IPS-18c (cell line): ENCODE results near the gene SCRG1.
A peak's percentile ranks its signal among the peaks of the same experiment; 100 is the strongest.

Experiments
- H3K4me3 ChIP-seq: 2 replicates; pipeline ENCODE4 v1.7.0; 2013; ENCODE audit warnings: low read depth, mild to moderate bottlenecking, low read length, moderate library complexity; ENCODE audit not compliant: insufficient read depth
- H3K9me3 ChIP-seq: one replicate; pipeline ENCODE4 v1.6.1; 2013; ENCODE audit warnings: mild to moderate bottlenecking, low read length, moderate library complexity; ENCODE audit not compliant: control insufficient read depth, insufficient read depth

SCRG1 gene

GRCh38 chr4:173374588-173374987 lies 24.3 kb downstream of the SCRG1 start:
- Histone ChIP-seq H3K4me3 (no peak overlapping the region), H3K9me3 (no peaks in the 10 kb centered on the region)

GRCh38 chr4:173371292-173372192 lies 27.4 kb downstream of the SCRG1 start:
- Histone ChIP-seq H3K9me3 (no peaks in the 10 kb centered on the region), H3K4me3 (peak overlapping the region; percentile 93)

- H3K4me3 ChIP-seq, result peak within 1 kb of the TSS; percentile 93
Measured at GRCh38 chr4:173370477-173371291, 28.2 kb downstream of the SCRG1 start, which contains the start of gene SAP30. TSS of gene SAP30 (plus strand) at chr4:173370954. CDS start at chr4:173371183, 229 bp downstream.

GRCh38 chr4:173370130-173370476 lies 28.8 kb downstream of the SCRG1 start:
- no peaks in the 10 kb centered on the region for H3K9me3 ChIP-seq
- H3K4me3 ChIP-seq, result peak overlapping the region; percentile 67

More at GRCh38 chr4:173370477-173371291, 28.2 kb downstream of the SCRG1 start, which contains the start of gene SAP30:
- no peaks in the 10 kb centered on the region for H3K9me3 ChIP-seq

- no peak overlapping the region for H3K4me3 ChIP-seq
- H3K9me3 ChIP-seq, result no peaks in the 10 kb centered on the region
Measured at GRCh38 chr4:173367946-173368345, 31.0 kb downstream of the SCRG1 start.

- H3K4me3 ChIP-seq, result no peak overlapping the region
- no peaks in the 10 kb centered on the region for H3K9me3 ChIP-seq
Measured at GRCh38 chr4:173367285-173367684, 31.6 kb downstream of the SCRG1 start.

- H3K9me3 ChIP-seq, result no peaks in the 10 kb centered on the region
- no peak overlapping the region for H3K4me3 ChIP-seq
Measured at GRCh38 chr4:173365359-173365996, 33.4 kb downstream of the SCRG1 start.

- Histone ChIP-seq H3K4me3 (no peak overlapping the region), H3K9me3 (no peaks in the 10 kb centered on the region)
Measured at GRCh38 chr4:173362666-173363065, 36.2 kb downstream of the SCRG1 start.

- H3K4me3 ChIP-seq, result no peak overlapping the region
- no peaks in the 10 kb centered on the region for H3K9me3 ChIP-seq
Measured at GRCh38 chr4:173360587-173361221, 38.2 kb downstream of the SCRG1 start.

GRCh38 chr4:173357939-173358338 lies 41.0 kb downstream of the SCRG1 start:
- Histone ChIP-seq H3K9me3 (no peaks in the 10 kb centered on the region), H3K4me3 (no peak overlapping the region)

- no peak overlapping the region for H3K4me3 ChIP-seq
Measured at GRCh38 chr4:173347467-173347866, 51.4 kb downstream of the SCRG1 start.

GRCh38 chr4:173346074-173346473 lies 52.8 kb downstream of the SCRG1 start:
- H3K4me3 ChIP-seq, result no peak overlapping the region
- peaks cover 2% of the 10 kb centered on the region for H3K9me3 ChIP-seq

More at GRCh38 chr4:173347467-173347866, 51.4 kb downstream of the SCRG1 start:
- peaks cover 2% of the 10 kb centered on the region for H3K9me3 ChIP-seq

- H3K4me3 ChIP-seq, result no peak overlapping the region
- peaks cover 2% of the 10 kb centered on the region for H3K9me3 ChIP-seq
Measured at GRCh38 chr4:173345648-173346047, 53.3 kb downstream of the SCRG1 start.

GRCh38 chr4:173343832-173344397 lies 55.0 kb downstream of the SCRG1 start:
- Histone ChIP-seq H3K9me3 (peaks cover 2% of the 10 kb centered on the region), H3K4me3 (no peak overlapping the region)

- Histone ChIP-seq H3K9me3 (no peaks in the 10 kb centered on the region), H3K4me3 (no peak overlapping the region)
Measured at GRCh38 chr4:173337463-173337862, 61.5 kb downstream of the SCRG1 start.

- peak overlapping the region; percentile 67 for H3K4me3 ChIP-seq
- H3K9me3 ChIP-seq, result no peaks in the 10 kb centered on the region
Measured at GRCh38 chr4:173334891-173335752, 63.8 kb downstream of the SCRG1 start.
